HG02970 (cell line): Measurements from ENCODE around the gene USP2.

Experiments used
- ATAC-seq: cut with Tn5 transposase; IDR thresholded peaks from one replicate; pipeline ENCODE4 v1.9.1; 2021; ENCODE audit warnings: mild to moderate bottlenecking, moderate library complexity, moderate number of reproducible peaks; ENCODE audit not compliant: unreplicated experiment, low FRiP score

Gene USP2

GRCh38 chr11:119310682-119311052 is 70.8 kb downstream of the USP2 start:
- no peak for ATAC-seq

- no peak for ATAC-seq
Measured at GRCh38 chr11:119309953-119310681, 71.4 kb downstream of the USP2 start.

- no peak for ATAC-seq
Measured at GRCh38 chr11:119309411-119309810, 72.1 kb downstream of the USP2 start.

- ATAC-seq: no peak
Measured at GRCh38 chr11:119307974-119308373, 73.5 kb downstream of the USP2 start.

GRCh38 chr11:119307219-119307618 is 74.3 kb downstream of the USP2 start:
- no peak for ATAC-seq

- ATAC-seq: no peak
Measured at GRCh38 chr11:119306373-119306890, 75.1 kb downstream of the USP2 start.

- ATAC-seq: no peak
Measured at GRCh38 chr11:119305556-119306372, 75.7 kb downstream of the USP2 start.
